Smooth muscle cell (in vitro differentiated cells): ENCODE data around the gene PEAK1. TPM values are rescaled to one million over a fixed set of nuclear protein-coding genes. Genes with fewer than 3 reads are reported as not detected.

Source experiments
- DNase-seq: peaks from one replicate; lab custom pipeline; 2025; ENCODE audit not compliant: unreplicated experiment; lab: John Stamatoyannopoulos, UW
- H2AFZ ChIP-seq: fragments of 200-600 bp; sonication (generic); 2 replicates; pipeline ENCODE4 v1.6.0; 2016; ENCODE audit warnings: antibody characterized with exemption, low read depth, mild to moderate bottlenecking
- H3F3A ChIP-seq: fragments of 200-600 bp; sonication (generic); 2 replicates; pipeline ENCODE4 v1.6.0; 2017; ENCODE audit warnings: antibody characterized with exemption, low read depth
- H3K27ac ChIP-seq: fragments of 200-600 bp; sonication (generic); 2 replicates; pipeline ENCODE4 v1.5.1; 2016; ENCODE audit warnings: low read depth, mild to moderate bottlenecking
- H3K27me3 ChIP-seq: fragments of 200-600 bp; sonication (generic); 2 replicates; pipeline ENCODE4 v1.6.1; 2016; ENCODE audit warnings: low read depth, mild to moderate bottlenecking
- H3K36me3 ChIP-seq: fragments of 200-600 bp; sonication (generic); 2 replicates; pipeline ENCODE4 v1.5.1; 2016; ENCODE audit warnings: low read depth
- H3K4me1 ChIP-seq: fragments of 200-600 bp; sonication (generic); 2 replicates; pipeline ENCODE4 v1.5.1; 2016; ENCODE audit warnings: low read depth
- H3K4me2 ChIP-seq: fragments of 200-600 bp; sonication (generic); 2 replicates; pipeline ENCODE4 v1.6.0; 2016; ENCODE audit warnings: mild to moderate bottlenecking
- H3K4me3 ChIP-seq: fragments of 200-600 bp; sonication (generic); 2 replicates; pipeline ENCODE4 v1.5.1; 2016; ENCODE audit warnings: mild to moderate bottlenecking
- H3K79me2 ChIP-seq: fragments of 200-600 bp; sonication (generic); 2 replicates; pipeline ENCODE4 v1.6.0; 2016; ENCODE audit warnings: low read depth, mild to moderate bottlenecking
- H3K9ac ChIP-seq: fragments of 200-600 bp; sonication (generic); 2 replicates; pipeline ENCODE4 v1.6.0; 2016; ENCODE audit warnings: low read depth
- H3K9me3 ChIP-seq: fragments of 200-600 bp; sonication (generic); replicated peaks from 2 replicates; pipeline ENCODE4 v1.5.1; 2016; ENCODE audit warnings: low read depth
- H4K20me1 ChIP-seq: fragments of 200-600 bp; sonication (generic); 2 replicates; pipeline ENCODE4 v1.6.0; 2016; ENCODE audit warnings: low read depth
- CTCF ChIP-seq: fragments of 200-600 bp; sonication (generic); IDR thresholded peaks from 2 replicates; pipeline ENCODE4 v1.5.1; 2017; ENCODE audit warnings: borderline replicate concordance, mild to moderate bottlenecking, antibody characterized with exemption; ENCODE audit not compliant: insufficient read depth, poor library complexity, severe bottlenecking
- WGBS: methylation state at CpG from one replicate; pipeline ENCODE4 v1.1.7; 2016; ENCODE audit warnings: low lambda C conversion rate; 5-methylcytosine and 5-hydroxymethylcytosine counted together
- polyA plus RNA-seq: library from polyadenylated mRNA; unstranded; fragments of >200 nt; fragmentation: Nextera tagmentation; extraction: Ambion mirVana; gene quantifications from 2 replicates; pipeline ENCODE4 v1.2.1, GENCODE V29; 2016
- total RNA-seq: library from RNA; depleted of rRNA; stranded (reverse); fragments of >200 nt; gene quantifications from 2 replicates; pipeline ENCODE4 v1.2.3, GENCODE V29; 2014

PEAK1 gene
- total and polyA plus RNA-seq, 2 experiments from 2014 or later, result 5.6 to 21.9 TPM

GRCh38 chr15:77221174-77221573 lies 198.7 kb downstream of the PEAK1 start:
- TF ChIP-seq CTCF, result no peak
- no peak overlapping the region for H3K9ac ChIP-seq
- H2AFZ ChIP-seq, result no peak overlapping the region
- no peak overlapping the region for H3K27ac ChIP-seq
- H3K27me3 ChIP-seq, result no peaks in the 10 kb centered on the region
- H3K79me2 ChIP-seq, result no peaks in the 10 kb centered on the region
- no peaks in the 10 kb centered on the region for H3K36me3 ChIP-seq
- no peaks in the 10 kb centered on the region for H3K9me3 ChIP-seq
- DNase-seq, result no peak
- WGBS, result 91% methylated on average over 3 of the region's 3 CpGs
- H3K4me1 ChIP-seq, result peaks cover 30% of the 10 kb centered on the region
- H3F3A ChIP-seq, result no peaks in the 10 kb centered on the region
- H3K4me2 ChIP-seq, result no peak overlapping the region
- no peak overlapping the region for H3K4me3 ChIP-seq
- H4K20me1 ChIP-seq, result peaks cover 3% of the 10 kb centered on the region

- no peak for TF ChIP-seq CTCF
- Histone ChIP-seq H3K9me3 (no peaks in the 10 kb centered on the region), H3K36me3 (peaks cover 7% of the 10 kb centered on the region), H3K4me2 (no peak overlapping the region), H3K27me3 (no peaks in the 10 kb centered on the region), H3F3A (no peaks in the 10 kb centered on the region), H3K4me1 (peaks cover 28% of the 10 kb centered on the region), H2AFZ (no peak overlapping the region), H3K27ac (no peak overlapping the region), H3K9ac (no peak overlapping the region), H3K4me3 (no peak overlapping the region), H4K20me1 (no peaks in the 10 kb centered on the region), H3K79me2 (no peaks in the 10 kb centered on the region)
- no peak for DNase-seq
- WGBS, result 94% methylated on average over 1 of the region's 1 CpG
Measured at GRCh38 chr15:77219841-77220240, 200.1 kb downstream of the PEAK1 start.

- H3K27me3 ChIP-seq, result no peaks in the 10 kb centered on the region
- TF ChIP-seq CTCF, result no peak
- no peaks in the 10 kb centered on the region for H3K79me2 ChIP-seq
- 96% methylated on average over 2 of the region's 2 CpGs for WGBS
- no peak overlapping the region for H3K4me3 ChIP-seq
- no peaks in the 10 kb centered on the region for H3K4me1 ChIP-seq
- no peaks in the 10 kb centered on the region for H3F3A ChIP-seq
- peaks cover 11% of the 10 kb centered on the region for H3K36me3 ChIP-seq
- H4K20me1 ChIP-seq, result no peaks in the 10 kb centered on the region
- no peak for DNase-seq
- H3K9me3 ChIP-seq, result no peaks in the 10 kb centered on the region
- no peak overlapping the region for H3K4me2 ChIP-seq
- H3K9ac ChIP-seq, result no peak overlapping the region
- no peak overlapping the region for H2AFZ ChIP-seq
- no peak overlapping the region for H3K27ac ChIP-seq
Measured at GRCh38 chr15:77209221-77209620, 210.7 kb downstream of the PEAK1 start.

GRCh38 chr15:77208241-77208640 lies 211.7 kb downstream of the PEAK1 start:
- Histone ChIP-seq H3K9me3 (no peaks in the 10 kb centered on the region), H3K4me1 (no peaks in the 10 kb centered on the region)
- WGBS, result 96% methylated on average over 3 of the region's 3 CpGs

More at GRCh38 chr15:77208241-77208640, 211.7 kb downstream of the PEAK1 start:
- Histone ChIP-seq H3K27ac (no peak overlapping the region), H3K9ac (no peak overlapping the region), H3K36me3 (peaks cover 11% of the 10 kb centered on the region), H2AFZ (no peak overlapping the region), H3F3A (no peaks in the 10 kb centered on the region), H3K79me2 (no peaks in the 10 kb centered on the region), H3K27me3 (no peaks in the 10 kb centered on the region), H3K4me3 (no peak overlapping the region), H3K4me2 (no peak overlapping the region), H4K20me1 (no peaks in the 10 kb centered on the region)
- no peak for TF ChIP-seq CTCF
- DNase-seq, result no peak
